ENCODE measurements around the gene SAFB2.

DNA sequence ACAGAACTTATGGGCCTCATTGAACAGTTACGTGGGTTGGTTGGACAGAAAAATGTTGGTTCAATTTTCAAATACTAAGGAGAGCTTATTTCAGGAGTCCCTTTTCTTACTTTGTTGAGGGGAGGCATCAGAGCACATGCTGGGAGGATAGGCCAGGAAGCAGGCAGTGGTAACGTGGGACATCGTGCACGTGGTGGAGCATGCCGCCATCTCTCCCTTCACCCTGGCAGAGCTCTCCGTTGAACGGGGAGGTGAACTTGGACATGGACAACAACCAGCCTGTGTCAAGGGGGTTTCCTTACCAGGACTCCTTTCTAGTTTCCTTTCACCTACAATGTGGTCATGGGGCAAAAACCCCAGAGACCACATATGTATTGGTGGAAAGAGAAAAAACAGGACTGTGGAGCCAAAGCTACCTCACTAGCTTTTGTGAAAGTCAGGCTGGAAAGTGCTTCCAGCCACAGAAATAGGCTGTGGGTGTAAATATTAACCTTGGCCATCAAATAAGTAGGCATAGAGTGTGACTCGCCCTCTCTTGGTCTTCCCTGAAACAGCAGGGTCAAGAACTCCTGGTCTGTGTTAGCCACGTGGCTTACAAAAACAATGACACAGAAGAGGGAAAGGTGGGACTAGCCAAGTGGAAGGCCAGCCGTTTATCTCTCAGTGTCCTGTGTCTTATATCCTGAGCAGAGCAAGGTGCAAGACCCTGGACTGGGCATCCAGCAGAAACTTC lies 43.4 kb upstream of the SAFB2 start:
- TF ChIP-seq, protein P1, sequence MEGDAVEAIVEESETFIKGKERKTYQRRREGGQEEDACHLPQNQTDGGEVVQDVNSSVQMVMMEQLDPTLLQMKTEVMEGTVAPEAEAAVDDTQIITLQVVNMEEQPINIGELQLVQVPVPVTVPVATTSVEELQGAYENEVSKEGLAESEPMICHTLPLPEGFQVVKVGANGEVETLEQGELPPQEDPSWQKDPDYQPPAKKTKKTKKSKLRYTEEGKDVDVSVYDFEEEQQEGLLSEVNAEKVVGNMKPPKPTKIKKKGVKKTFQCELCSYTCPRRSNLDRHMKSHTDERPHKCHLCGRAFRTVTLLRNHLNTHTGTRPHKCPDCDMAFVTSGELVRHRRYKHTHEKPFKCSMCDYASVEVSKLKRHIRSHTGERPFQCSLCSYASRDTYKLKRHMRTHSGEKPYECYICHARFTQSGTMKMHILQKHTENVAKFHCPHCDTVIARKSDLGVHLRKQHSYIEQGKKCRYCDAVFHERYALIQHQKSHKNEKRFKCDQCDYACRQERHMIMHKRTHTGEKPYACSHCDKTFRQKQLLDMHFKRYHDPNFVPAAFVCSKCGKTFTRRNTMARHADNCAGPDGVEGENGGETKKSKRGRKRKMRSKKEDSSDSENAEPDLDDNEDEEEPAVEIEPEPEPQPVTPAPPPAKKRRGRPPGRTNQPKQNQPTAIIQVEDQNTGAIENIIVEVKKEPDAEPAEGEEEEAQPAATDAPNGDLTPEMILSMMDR (IDR thresholded peaks at IDR 0.05) = peak in 1 of 6 experiments; percentile 11
- no peak for TF ChIP-seq POLR2A (IDR thresholded peaks at IDR 0.05)
